Nephron progenitor cell (in vitro differentiated cells): ENCODE measurements around the gene CD209.
"Not testable (repeated sequence)": the region's sequence is repeated elsewhere in the genome, so short reads cannot be mapped to it uniquely, and the experiment has no call there.

Source experiments
- DNase-seq: peaks from one replicate; pipeline ENCODE4 v3.0.0; 2021
- H3K27ac Mint-ChIP-seq: 2 replicates; pipeline ENCODE4 v1.8.0; 2021; ENCODE audit warnings: mild to moderate bottlenecking, moderate library complexity, mixed read lengths
- H3K27me3 Mint-ChIP-seq: 2 replicates; pipeline ENCODE4 v1.8.0; 2021; ENCODE audit warnings: mild to moderate bottlenecking, low read depth, mixed read lengths; ENCODE audit not compliant: poor library complexity
- H3K36me3 Mint-ChIP-seq: 2 replicates; pipeline ENCODE4 v1.8.0; 2021; ENCODE audit warnings: low read depth, mixed read lengths
- H3K4me1 Mint-ChIP-seq: 2 replicates; pipeline ENCODE4 v1.8.0; 2021; ENCODE audit warnings: mixed read lengths
- H3K4me3 Mint-ChIP-seq: 2 replicates; pipeline ENCODE4 v1.8.0; 2021; ENCODE audit warnings: mild to moderate bottlenecking, moderate library complexity, mixed read lengths
- H3K9me3 Mint-ChIP-seq: 2 replicates; pipeline ENCODE4 v1.8.0; 2021; ENCODE audit warnings: mild to moderate bottlenecking, moderate library complexity, mixed read lengths
- CTCF ChIP-seq: fragments of 200-600 bp; sonication (generic); IDR thresholded peaks from 2 replicates; pipeline ENCODE4 v1.5.0; 2021; ENCODE audit warnings: antibody characterized with exemption

CD209 gene

GRCh38 chr19:7773841-7774240, 26.5 kb upstream of the CD209 start:
- Mint-ChIP-seq H3K36me3 (no peaks in the 10 kb centered on the region), H3K4me3 (no peak overlapping the region), H3K4me1 (peaks cover 6% of the 10 kb centered on the region), H3K9me3 (peaks cover 3% of the 10 kb centered on the region), H3K27ac (no peak overlapping the region), H3K27me3 (peaks cover 18% of the 10 kb centered on the region)
- DNase-seq, result no peak
- no peak for TF ChIP-seq CTCF

GRCh38 chr19:7772752-7773291, 25.5 kb upstream of the CD209 start:
- peaks cover 19% of the 10 kb centered on the region for H3K27me3 Mint-ChIP-seq
- no peak overlapping the region for H3K4me3 Mint-ChIP-seq
- peaks cover 3% of the 10 kb centered on the region for H3K9me3 Mint-ChIP-seq
- no peak overlapping the region for H3K27ac Mint-ChIP-seq
- H3K4me1 Mint-ChIP-seq, result peaks cover 6% of the 10 kb centered on the region
- TF ChIP-seq CTCF, result no peak
- DNase-seq, result no peak
- no peaks in the 10 kb centered on the region for H3K36me3 Mint-ChIP-seq

- no peak for DNase-seq
- H3K27ac Mint-ChIP-seq, result no peak overlapping the region
- TF ChIP-seq CTCF, result no peak
- H3K27me3 Mint-ChIP-seq, result peaks cover 17% of the 10 kb centered on the region
- no peaks in the 10 kb centered on the region for H3K36me3 Mint-ChIP-seq
- H3K4me1 Mint-ChIP-seq, result peaks cover 6% of the 10 kb centered on the region
- peaks cover 3% of the 10 kb centered on the region for H3K9me3 Mint-ChIP-seq
- H3K4me3 Mint-ChIP-seq, result no peak overlapping the region
Measured at GRCh38 chr19:7771072-7771471, 23.7 kb upstream of the CD209 start.

GRCh38 chr19:7769171-7769570, 21.8 kb upstream of the CD209 start:
- Mint-ChIP-seq H3K27me3 (peaks cover 15% of the 10 kb centered on the region), H3K4me1 (peaks cover 6% of the 10 kb centered on the region), H3K27ac (no peak overlapping the region), H3K36me3 (no peaks in the 10 kb centered on the region), H3K9me3 (peaks cover 3% of the 10 kb centered on the region), H3K4me3 (no peak overlapping the region)
- no peak for TF ChIP-seq CTCF
- no peak for DNase-seq

- Mint-ChIP-seq H3K36me3 (no peaks in the 10 kb centered on the region), H3K4me1 (peaks cover 1% of the 10 kb centered on the region), H3K4me3 (no peak overlapping the region), H3K27ac (no peak overlapping the region), H3K27me3 (peaks cover 20% of the 10 kb centered on the region), H3K9me3 (peaks cover 6% of the 10 kb centered on the region)
- no peak for DNase-seq
- no peak for TF ChIP-seq CTCF
Measured at GRCh38 chr19:7767487-7767886, 20.2 kb upstream of the CD209 start.

GRCh38 chr19:7766535-7766934, 19.2 kb upstream of the CD209 start:
- Mint-ChIP-seq H3K27ac (no peak overlapping the region), H3K27me3 (peaks cover 20% of the 10 kb centered on the region), H3K9me3 (peaks cover 12% of the 10 kb centered on the region), H3K4me3 (no peak overlapping the region), H3K4me1 (no peaks in the 10 kb centered on the region), H3K36me3 (no peaks in the 10 kb centered on the region)
- no peak for TF ChIP-seq CTCF
- no peak for DNase-seq

- not testable (repeated sequence) for H3K36me3 Mint-ChIP-seq, DNase-seq, H3K27ac Mint-ChIP-seq, H3K4me1 Mint-ChIP-seq, H3K4me3 Mint-ChIP-seq
- peaks cover 23% of the 10 kb centered on the region for H3K27me3 Mint-ChIP-seq
- H3K9me3 Mint-ChIP-seq, result peaks cover 23% of the 10 kb centered on the region
Measured at GRCh38 chr19:7765043-7765442, 17.7 kb upstream of the CD209 start.

- peaks cover 22% of the 10 kb centered on the region for H3K27me3 Mint-ChIP-seq
- not testable (repeated sequence) for DNase-seq, H3K4me1 Mint-ChIP-seq, H3K36me3 Mint-ChIP-seq, H3K27ac Mint-ChIP-seq, H3K4me3 Mint-ChIP-seq
- H3K9me3 Mint-ChIP-seq, result peaks cover 29% of the 10 kb centered on the region
Measured at GRCh38 chr19:7764157-7764556, 16.8 kb upstream of the CD209 start.
